Measurements from ENCODE around the gene BMPER. TPM values are rescaled to one million over a fixed set of nuclear protein-coding genes. Genes with fewer than 3 reads are reported as not detected.

BMPER gene
- total and polyA plus RNA-seq, 2 experiments from 2014 or later: 40.5 to 97.3 TPM

- 98 to 99% methylated on average over 5 of the region's 5 CpGs for WGBS, 2 experiments (ENCODE audit: low coverage in 1 of 2, low lambda C conversion rate in 2 of 2, missing lambda C conversion rate in 2 of 2)
- Histone ChIP-seq H3K4me2 (ENCODE audit: unreplicated experiment) (no peak overlapping the region), H3K4me3 (no peak overlapping the region), H3K9me2 (ENCODE audit: insufficient read depth) (no peaks in the 10 kb centered on the region), H3K27me3 (replicated peaks; ENCODE audit: insufficient read depth) (no peaks in the 10 kb centered on the region), H3F3A (ENCODE audit: insufficient read depth) (peaks cover 22% of the 10 kb centered on the region), H3K79me2 (ENCODE audit: insufficient read depth) (peaks cover 30% of the 10 kb centered on the region; the same call in 1 of the 2 replicates), H3K27ac (no peak overlapping the region), H3K4me1 (ENCODE audit: insufficient read depth) (peaks cover 26% of the 10 kb centered on the region), H4K20me1 (ENCODE audit: insufficient read depth) (no peaks in the 10 kb centered on the region), H3K36me3 (ENCODE audit: low read depth) (peaks cover 51% of the 10 kb centered on the region), H3K9ac (no peak overlapping the region), H3K9me3 (ENCODE audit: low read depth) (no peaks in the 10 kb centered on the region), H2AFZ (no peak overlapping the region)
- TF ChIP-seq EZH2phosphoT487 (IDR thresholded peaks at IDR 0.05; ENCODE audit: insufficient read depth, low read depth) (no peak), EZH2 (IDR thresholded peaks at IDR 0.05; ENCODE audit: insufficient read depth, poor library complexity, severe bottlenecking) (no peak)
- in situ Hi-C loops (cut with MboI): loop anchor here (25.0 kb wide), 1 partner anchor 701 kb away; no protein-coding TSS in a partner anchor
- no peak for DNase-seq
These were observed 32.5 kb downstream of the BMPER start for GRCh38 chr7:33937871-33938270.

GRCh38 chr7:33939121-33939520 lies 33.8 kb downstream of the BMPER start:
- peaks cover 56% of the 10 kb centered on the region for H3K36me3 ChIP-seq (ENCODE audit: low read depth)
- TF ChIP-seq EZH2 (IDR thresholded peaks at IDR 0.05; ENCODE audit: insufficient read depth, poor library complexity, severe bottlenecking) (no peak), EZH2phosphoT487 (IDR thresholded peaks at IDR 0.05; ENCODE audit: insufficient read depth, low read depth) (no peak)
- in situ Hi-C loops (cut with MboI): loop anchor here (25.0 kb wide), 1 partner anchor 702 kb away; no protein-coding TSS in a partner anchor

DNA sequence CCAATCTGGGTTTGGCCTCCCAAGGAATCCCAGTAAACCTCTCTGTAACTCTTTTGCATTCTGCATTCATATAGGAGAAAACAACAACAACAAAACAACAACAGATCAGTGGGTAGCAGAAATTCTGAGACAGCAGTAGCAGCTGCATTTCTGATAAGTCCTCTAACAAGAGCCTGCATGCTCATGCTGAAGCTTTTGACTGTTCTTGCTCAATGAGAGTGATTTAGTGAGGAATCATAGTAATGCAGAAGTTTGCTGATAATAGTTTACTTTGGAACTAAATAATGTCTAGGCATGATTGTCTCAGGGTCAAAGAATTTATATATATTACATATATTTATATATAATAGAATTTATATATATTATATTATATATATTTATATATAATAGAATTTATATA lies 35.2 kb downstream of the BMPER start:
- no peaks in the 10 kb centered on the region for H3K27me3 ChIP-seq (replicated peaks; ENCODE audit: insufficient read depth)
- no peak overlapping the region for H3K4me2 ChIP-seq (ENCODE audit: unreplicated experiment)
- H3K9ac ChIP-seq: no peak overlapping the region
- H3K9me3 ChIP-seq (ENCODE audit: low read depth): no peaks in the 10 kb centered on the region
- H3K9me2 ChIP-seq (ENCODE audit: insufficient read depth): no peaks in the 10 kb centered on the region
- no peak for DNase-seq
- H3K27ac ChIP-seq: no peak overlapping the region
- no peak for TF ChIP-seq EZH2 (IDR thresholded peaks at IDR 0.05; ENCODE audit: insufficient read depth, poor library complexity, severe bottlenecking)
- no peak for TF ChIP-seq EZH2phosphoT487 (IDR thresholded peaks at IDR 0.05; ENCODE audit: insufficient read depth, low read depth)
- 0 out of 2 replicates have a peak, but pooled peaks cover 5% of the 10 kb centered on the region for H3F3A ChIP-seq (ENCODE audit: insufficient read depth)
- H3K79me2 ChIP-seq (ENCODE audit: insufficient read depth): 0 out of 2 replicates have a peak, but pooled peaks cover 19% of the 10 kb centered on the region
- no peak overlapping the region for H3K4me3 ChIP-seq
- H3K36me3 ChIP-seq (ENCODE audit: low read depth): peaks cover 50% of the 10 kb centered on the region
- H2AFZ ChIP-seq: no peak overlapping the region
- in situ Hi-C loops (cut with MboI): loop anchor here (25.0 kb wide), 1 partner anchor 703 kb away; no protein-coding TSS in a partner anchor
- no peaks in the 10 kb centered on the region for H4K20me1 ChIP-seq (ENCODE audit: insufficient read depth)
- H3K4me1 ChIP-seq (ENCODE audit: insufficient read depth): peaks cover 4% of the 10 kb centered on the region

More at GRCh38 chr7:33939121-33939520, 33.8 kb downstream of the BMPER start:
- Histone ChIP-seq H3K79me2 (ENCODE audit: insufficient read depth) (peaks cover 30% of the 10 kb centered on the region; the same call in 1 of the 2 replicates), H3K9ac (no peak overlapping the region), H3K27ac (no peak overlapping the region), H3F3A (ENCODE audit: insufficient read depth) (peaks cover 13% of the 10 kb centered on the region), H3K9me2 (ENCODE audit: insufficient read depth) (no peaks in the 10 kb centered on the region), H3K4me3 (no peak overlapping the region), H3K4me2 (ENCODE audit: unreplicated experiment) (no peak overlapping the region), H4K20me1 (ENCODE audit: insufficient read depth) (no peaks in the 10 kb centered on the region), H3K27me3 (replicated peaks; ENCODE audit: insufficient read depth) (no peaks in the 10 kb centered on the region), H2AFZ (no peak overlapping the region), H3K4me1 (ENCODE audit: insufficient read depth) (peaks cover 16% of the 10 kb centered on the region), H3K9me3 (ENCODE audit: low read depth) (no peaks in the 10 kb centered on the region)
- 95 to 100% methylated on average over 2 of the region's 2 CpGs for WGBS, 2 experiments (ENCODE audit: low coverage in 1 of 2, low lambda C conversion rate in 2 of 2, missing lambda C conversion rate in 2 of 2)
- no peak for DNase-seq

GRCh38 chr7:33941418-33941817 lies 36.1 kb downstream of the BMPER start:
- 68 to 74% methylated on average over 6 of the region's 6 CpGs for WGBS, 2 experiments (ENCODE audit: low coverage in 1 of 2, low lambda C conversion rate in 2 of 2, missing lambda C conversion rate in 2 of 2)
- no peaks in the 10 kb centered on the region for H4K20me1 ChIP-seq (ENCODE audit: insufficient read depth)
- in situ Hi-C loops (cut with MboI): loop anchor here (25.0 kb wide), 1 partner anchor 704 kb away; no protein-coding TSS in a partner anchor

More at GRCh38 chr7:33941418-33941817, 36.1 kb downstream of the BMPER start:
- DNase-seq: no peak
- no peaks in the 10 kb centered on the region for H3K9me2 ChIP-seq (ENCODE audit: insufficient read depth)
- H2AFZ ChIP-seq: no peak overlapping the region
- H3K4me2 ChIP-seq (ENCODE audit: unreplicated experiment): no peak overlapping the region
- H3K27ac ChIP-seq: no peak overlapping the region
- H3K4me3 ChIP-seq: no peak overlapping the region
- 0 out of 2 replicates have a peak, but pooled peaks cover 10% of the 10 kb centered on the region for H3K79me2 ChIP-seq (ENCODE audit: insufficient read depth)
- H3K27me3 ChIP-seq (replicated peaks; ENCODE audit: insufficient read depth): no peaks in the 10 kb centered on the region
- peaks cover 2% of the 10 kb centered on the region; the same call in 1 of the 2 replicates for H3K4me1 ChIP-seq (ENCODE audit: insufficient read depth)
- 0 out of 2 replicates have a peak, but pooled peaks cover 5% of the 10 kb centered on the region for H3F3A ChIP-seq (ENCODE audit: insufficient read depth)
- peaks cover 56% of the 10 kb centered on the region for H3K36me3 ChIP-seq (ENCODE audit: low read depth)
- TF ChIP-seq EZH2phosphoT487 (IDR thresholded peaks at IDR 0.05; ENCODE audit: insufficient read depth, low read depth): no peak
- TF ChIP-seq EZH2 (IDR thresholded peaks at IDR 0.05; ENCODE audit: insufficient read depth, poor library complexity, severe bottlenecking): no peak
- H3K9me3 ChIP-seq (ENCODE audit: low read depth): no peaks in the 10 kb centered on the region
- no peak overlapping the region for H3K9ac ChIP-seq
